Measurements from ENCODE around the gene MLH1. TPM values are rescaled to one million over a fixed set of nuclear protein-coding genes. Genes with fewer than 3 reads are reported as not detected.
"Not testable (repeated sequence)": the region's sequence is repeated elsewhere in the genome, so short reads cannot be mapped to it uniquely, and the experiment has no call there.

MLH1 gene
- total RNA-seq, 1 donor from 2014 or later, result 43.8 TPM

DNA sequence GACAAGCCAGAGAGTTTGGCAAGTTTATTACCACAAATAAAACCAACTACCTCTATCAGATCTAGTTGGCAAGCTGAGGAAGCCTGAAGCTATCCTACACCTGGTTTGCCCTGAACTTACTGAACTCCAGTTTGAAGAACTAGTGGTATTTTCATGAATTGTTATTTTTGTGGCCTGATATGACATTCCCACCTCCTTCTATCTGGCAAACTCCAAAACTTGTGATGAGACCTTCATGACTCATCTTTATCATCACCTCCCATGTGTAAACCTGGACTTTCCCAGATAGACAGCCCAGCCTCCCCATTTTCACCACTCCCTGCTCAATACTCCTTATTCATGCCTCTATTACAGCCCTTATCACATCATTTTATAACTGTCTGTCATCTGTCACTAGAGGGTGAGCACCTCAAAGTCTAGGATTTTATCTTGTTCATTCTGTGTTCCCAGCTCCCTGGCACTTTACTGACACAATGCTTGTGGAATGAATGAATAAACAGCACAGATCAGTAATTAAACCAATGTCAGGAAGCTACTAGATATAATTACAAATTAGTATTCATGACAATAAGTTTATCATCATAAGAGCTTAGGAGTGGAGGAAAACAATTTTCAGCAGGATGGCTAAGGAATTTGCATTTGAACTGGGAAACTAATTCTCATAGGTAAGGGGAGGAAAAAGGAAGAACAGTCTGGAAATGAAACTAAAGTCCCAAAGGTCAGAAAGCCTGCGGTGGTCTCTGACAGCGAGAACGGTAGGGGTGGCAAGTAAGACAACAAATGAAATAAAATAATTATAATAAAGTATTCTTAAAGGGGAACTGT is 35.2 kb upstream of the MLH1 start:
- Mint-ChIP-seq H3K27ac (no peak overlapping the region), H3K36me3 (ENCODE audit: insufficient read depth) (no peaks in the 10 kb centered on the region), H3K27me3 (no peaks in the 10 kb centered on the region), H3K4me3 (ENCODE audit: low read depth) (no peak overlapping the region), H3K4me1 (ENCODE audit: low read depth) (peaks cover 5% of the 10 kb centered on the region), H3K9me3 (ENCODE audit: low read depth) (no peaks in the 10 kb centered on the region)
- no peak for DNase-seq (ENCODE audit: low spot score, unreplicated experiment)
- TF ChIP-seq, protein P1, sequence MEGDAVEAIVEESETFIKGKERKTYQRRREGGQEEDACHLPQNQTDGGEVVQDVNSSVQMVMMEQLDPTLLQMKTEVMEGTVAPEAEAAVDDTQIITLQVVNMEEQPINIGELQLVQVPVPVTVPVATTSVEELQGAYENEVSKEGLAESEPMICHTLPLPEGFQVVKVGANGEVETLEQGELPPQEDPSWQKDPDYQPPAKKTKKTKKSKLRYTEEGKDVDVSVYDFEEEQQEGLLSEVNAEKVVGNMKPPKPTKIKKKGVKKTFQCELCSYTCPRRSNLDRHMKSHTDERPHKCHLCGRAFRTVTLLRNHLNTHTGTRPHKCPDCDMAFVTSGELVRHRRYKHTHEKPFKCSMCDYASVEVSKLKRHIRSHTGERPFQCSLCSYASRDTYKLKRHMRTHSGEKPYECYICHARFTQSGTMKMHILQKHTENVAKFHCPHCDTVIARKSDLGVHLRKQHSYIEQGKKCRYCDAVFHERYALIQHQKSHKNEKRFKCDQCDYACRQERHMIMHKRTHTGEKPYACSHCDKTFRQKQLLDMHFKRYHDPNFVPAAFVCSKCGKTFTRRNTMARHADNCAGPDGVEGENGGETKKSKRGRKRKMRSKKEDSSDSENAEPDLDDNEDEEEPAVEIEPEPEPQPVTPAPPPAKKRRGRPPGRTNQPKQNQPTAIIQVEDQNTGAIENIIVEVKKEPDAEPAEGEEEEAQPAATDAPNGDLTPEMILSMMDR (IDR thresholded peaks at IDR 0.05; ENCODE audit: unreplicated experiment), result no peak

DNA sequence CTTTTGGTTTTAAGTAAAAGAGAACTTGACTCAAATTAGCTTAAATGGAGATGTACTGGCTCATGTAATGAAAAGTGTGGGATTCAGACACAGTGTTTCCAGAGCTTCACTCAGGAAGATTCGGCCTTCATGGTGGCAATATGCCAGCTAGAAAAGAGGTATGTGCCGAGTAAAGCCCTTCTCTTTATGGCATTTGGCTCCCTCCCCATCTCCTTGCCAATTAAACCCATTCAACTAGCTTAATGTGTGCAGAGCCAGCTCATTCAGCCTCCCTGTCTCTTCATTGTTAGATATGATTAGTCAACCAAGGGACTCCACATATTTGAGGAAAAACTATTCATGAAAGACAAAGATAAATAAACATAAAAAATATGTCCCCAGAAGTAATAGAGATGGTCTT is 33.5 kb upstream of the MLH1 start:
- DNase-seq (ENCODE audit: low spot score, unreplicated experiment), result no peak
- Mint-ChIP-seq H3K4me1 (ENCODE audit: low read depth) (peaks cover 7% of the 10 kb centered on the region), H3K9me3 (ENCODE audit: low read depth) (peaks cover 3% of the 10 kb centered on the region), H3K4me3 (ENCODE audit: low read depth) (no peak overlapping the region), H3K27ac (no peak overlapping the region), H3K36me3 (ENCODE audit: insufficient read depth) (no peaks in the 10 kb centered on the region), H3K27me3 (no peaks in the 10 kb centered on the region)
- TF ChIP-seq, protein P1 (IDR thresholded peaks at IDR 0.05; ENCODE audit: unreplicated experiment), result no peak

DNA sequence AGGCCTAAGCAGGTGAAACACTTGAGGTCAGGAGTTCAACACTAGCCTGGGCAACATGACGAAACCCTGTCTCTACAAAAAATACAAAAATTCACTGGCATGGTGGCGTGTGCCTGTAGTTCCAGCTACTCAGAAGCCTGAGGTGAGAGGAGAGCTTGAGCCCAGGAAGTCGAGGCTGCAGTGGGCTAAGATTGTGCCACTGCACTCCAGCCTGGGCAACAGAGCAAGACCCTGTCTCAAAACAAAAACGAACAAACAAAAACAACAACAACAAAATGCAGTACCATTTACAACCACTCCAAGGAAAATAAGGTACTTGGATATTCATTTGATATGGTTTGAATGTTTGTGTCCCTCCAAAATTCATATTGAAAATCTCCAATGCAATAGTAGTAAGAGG is 32.8 kb upstream of the MLH1 start:
- H3K4me1 Mint-ChIP-seq (ENCODE audit: low read depth), result peaks cover 14% of the 10 kb centered on the region
- TF ChIP-seq, protein P1 (IDR thresholded peaks at IDR 0.05; ENCODE audit: unreplicated experiment), result no peak
- H3K36me3 Mint-ChIP-seq (ENCODE audit: insufficient read depth), result no peaks in the 10 kb centered on the region
- H3K9me3 Mint-ChIP-seq (ENCODE audit: low read depth), result peaks cover 4% of the 10 kb centered on the region
- DNase-seq (ENCODE audit: low spot score, unreplicated experiment), result no peak
- H3K4me3 Mint-ChIP-seq (ENCODE audit: low read depth), result no peak overlapping the region
- H3K27ac Mint-ChIP-seq, result no peak overlapping the region
- no peaks in the 10 kb centered on the region for H3K27me3 Mint-ChIP-seq

DNA sequence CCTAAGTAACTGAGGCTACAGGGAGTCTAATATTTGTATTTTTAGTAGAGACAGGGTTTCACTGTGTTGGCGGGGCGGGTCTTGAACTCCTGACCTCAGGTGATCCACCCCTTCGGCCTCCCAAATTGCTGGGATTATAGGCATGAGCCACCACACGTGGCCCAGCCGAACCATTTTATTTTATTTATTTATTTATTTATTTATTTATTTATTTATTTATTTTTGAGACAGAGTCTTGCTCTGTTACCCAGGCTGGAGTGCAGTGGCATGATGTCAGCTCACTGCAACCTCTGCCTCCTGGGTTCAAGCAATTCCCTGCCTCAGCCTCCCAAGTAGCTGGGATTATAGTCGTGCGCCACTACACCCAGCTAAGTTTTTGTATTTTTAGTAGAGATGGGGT is 30.3 kb upstream of the MLH1 start:
- DNase-seq (ENCODE audit: low spot score, unreplicated experiment); H3K36me3 Mint-ChIP-seq (ENCODE audit: insufficient read depth); H3K27ac Mint-ChIP-seq; H3K9me3 Mint-ChIP-seq (ENCODE audit: low read depth); H3K27me3 Mint-ChIP-seq; H3K4me3 Mint-ChIP-seq (ENCODE audit: low read depth): not testable (repeated sequence)
- peaks cover 20% of the 10 kb centered on the region for H3K4me1 Mint-ChIP-seq (ENCODE audit: low read depth)

DNA sequence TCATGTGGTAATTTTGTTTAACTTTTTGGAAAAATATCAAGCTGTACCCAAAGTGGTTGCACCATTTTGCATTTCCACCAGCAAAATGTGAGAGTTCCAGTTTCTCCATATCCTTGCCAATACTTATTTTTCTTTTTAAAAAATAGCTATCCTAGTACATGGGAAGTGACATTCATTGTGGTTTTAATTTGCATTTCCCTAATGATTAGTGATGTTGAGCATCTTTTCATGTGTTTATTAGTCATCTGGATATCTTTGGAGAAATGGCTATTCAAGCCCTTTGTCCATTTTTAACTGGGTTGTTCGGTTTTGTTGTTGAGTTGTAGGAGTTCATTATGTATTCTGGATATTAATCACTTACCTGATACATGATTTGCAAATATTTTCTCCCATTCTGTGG is 29.0 kb upstream of the MLH1 start:
- H3K27ac Mint-ChIP-seq, result no peak overlapping the region
- H3K9me3 Mint-ChIP-seq (ENCODE audit: low read depth), result peaks cover 4% of the 10 kb centered on the region
- TF ChIP-seq, protein P1 (IDR thresholded peaks at IDR 0.05; ENCODE audit: unreplicated experiment), result no peak
- H3K27me3 Mint-ChIP-seq, result no peaks in the 10 kb centered on the region
- DNase-seq (ENCODE audit: low spot score, unreplicated experiment), result no peak
- H3K36me3 Mint-ChIP-seq (ENCODE audit: insufficient read depth), result no peaks in the 10 kb centered on the region
- H3K4me3 Mint-ChIP-seq (ENCODE audit: low read depth), result no peak overlapping the region
- peaks cover 19% of the 10 kb centered on the region for H3K4me1 Mint-ChIP-seq (ENCODE audit: low read depth)

DNA sequence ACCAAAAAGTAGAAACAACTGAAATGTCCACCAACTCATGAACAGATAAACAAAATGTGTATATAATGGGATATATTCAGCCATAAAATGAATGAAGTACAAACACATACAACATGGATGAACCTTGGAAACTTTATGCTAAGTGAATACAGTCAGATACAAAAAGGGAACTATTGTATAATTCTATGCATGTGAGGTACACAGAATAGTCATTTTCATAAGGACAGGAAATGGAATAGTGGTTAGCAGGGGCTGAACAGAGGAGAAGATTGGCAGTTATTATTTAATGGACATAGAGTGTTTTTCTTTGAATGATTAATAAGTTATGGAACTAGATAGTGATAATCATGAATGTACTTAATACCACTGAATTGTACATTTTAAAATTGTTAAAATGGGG is 28.5 kb upstream of the MLH1 start:
- Mint-ChIP-seq H3K27me3 (no peaks in the 10 kb centered on the region), H3K4me3 (ENCODE audit: low read depth) (peak overlapping the region; percentile 6), H3K9me3 (ENCODE audit: low read depth) (peaks cover 4% of the 10 kb centered on the region), H3K4me1 (ENCODE audit: low read depth) (peaks cover 23% of the 10 kb centered on the region), H3K36me3 (ENCODE audit: insufficient read depth) (no peaks in the 10 kb centered on the region), H3K27ac (peak overlapping the region; percentile 86)
- TF ChIP-seq, protein P1 (IDR thresholded peaks at IDR 0.05; ENCODE audit: unreplicated experiment), result no peak
- DNase-seq (ENCODE audit: low spot score, unreplicated experiment), result no peak

Measured in progenitor cell of endocrine pancreas (in vitro differentiated cells).